HL-60 (cell line): ENCODE measurements around the gene MLLT10.

Experiments used
- REST ChIP-seq: IDR thresholded peaks from 2 replicates; pipeline ENCODE4 v1.6.1; 2012; ENCODE audit warnings: low read depth; ENCODE audit not compliant: insufficient replicate concordance
- TF ChIP-seq, protein P1 (sequence below): IDR thresholded peaks from one replicate; pipeline ENCODE4 v1.5.1; 2011; ENCODE audit warnings: low read length, control low read depth, inconsistent platforms; ENCODE audit not compliant: insufficient read depth

DNA sequence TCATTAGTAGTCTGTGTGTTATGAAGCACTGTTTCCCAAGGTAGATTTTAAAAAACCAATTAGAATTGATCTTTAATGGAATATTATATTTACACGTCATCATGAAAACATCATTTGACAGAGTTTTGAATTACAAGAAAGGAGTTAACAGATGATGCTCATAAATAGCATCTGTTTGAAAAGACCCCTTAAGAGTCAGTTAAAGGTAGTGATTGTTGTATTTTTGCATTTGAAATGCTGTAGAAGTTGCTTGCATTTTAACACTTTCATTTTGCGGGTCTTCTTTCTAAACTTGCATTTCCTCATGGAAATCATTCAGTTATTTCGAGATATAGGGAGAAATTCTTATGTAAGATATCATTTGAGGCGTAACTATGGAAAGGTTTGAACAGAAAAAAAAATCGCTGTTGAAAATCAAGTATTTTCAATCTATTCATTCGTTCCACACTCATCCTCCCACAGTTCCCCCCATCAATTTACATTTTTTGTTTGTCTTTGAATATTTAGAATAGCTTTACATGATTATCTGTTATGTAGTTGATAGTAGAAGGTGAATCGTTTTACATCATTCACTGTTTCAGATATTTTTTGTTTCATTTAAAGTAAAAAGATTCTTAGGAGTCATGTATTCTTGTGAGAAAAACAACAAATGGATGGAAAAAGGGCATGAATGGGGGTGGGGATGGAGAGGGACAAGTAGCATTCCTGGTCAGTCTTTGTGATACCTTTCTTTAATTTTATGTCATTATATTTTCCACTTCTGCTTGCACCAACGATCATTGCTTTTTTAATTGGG lies 5.6 kb upstream of the MLLT10 start:
- TF ChIP-seq, protein P1, sequence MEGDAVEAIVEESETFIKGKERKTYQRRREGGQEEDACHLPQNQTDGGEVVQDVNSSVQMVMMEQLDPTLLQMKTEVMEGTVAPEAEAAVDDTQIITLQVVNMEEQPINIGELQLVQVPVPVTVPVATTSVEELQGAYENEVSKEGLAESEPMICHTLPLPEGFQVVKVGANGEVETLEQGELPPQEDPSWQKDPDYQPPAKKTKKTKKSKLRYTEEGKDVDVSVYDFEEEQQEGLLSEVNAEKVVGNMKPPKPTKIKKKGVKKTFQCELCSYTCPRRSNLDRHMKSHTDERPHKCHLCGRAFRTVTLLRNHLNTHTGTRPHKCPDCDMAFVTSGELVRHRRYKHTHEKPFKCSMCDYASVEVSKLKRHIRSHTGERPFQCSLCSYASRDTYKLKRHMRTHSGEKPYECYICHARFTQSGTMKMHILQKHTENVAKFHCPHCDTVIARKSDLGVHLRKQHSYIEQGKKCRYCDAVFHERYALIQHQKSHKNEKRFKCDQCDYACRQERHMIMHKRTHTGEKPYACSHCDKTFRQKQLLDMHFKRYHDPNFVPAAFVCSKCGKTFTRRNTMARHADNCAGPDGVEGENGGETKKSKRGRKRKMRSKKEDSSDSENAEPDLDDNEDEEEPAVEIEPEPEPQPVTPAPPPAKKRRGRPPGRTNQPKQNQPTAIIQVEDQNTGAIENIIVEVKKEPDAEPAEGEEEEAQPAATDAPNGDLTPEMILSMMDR = no peak
- TF ChIP-seq REST = no peak
